HG03039 (cell line): ENCODE data around the gene NDUFA3.
"Not testable (repeated sequence)": the region's sequence is repeated elsewhere in the genome, so short reads cannot be mapped to it uniquely, and the experiment has no call there.

Source experiments
- ATAC-seq: cut with Tn5 transposase; IDR thresholded peaks from one replicate; pipeline ENCODE4 v1.9.1; 2021; ENCODE audit warnings: mild to moderate bottlenecking, moderate library complexity; ENCODE audit not compliant: unreplicated experiment

NDUFA3 gene

DNA sequence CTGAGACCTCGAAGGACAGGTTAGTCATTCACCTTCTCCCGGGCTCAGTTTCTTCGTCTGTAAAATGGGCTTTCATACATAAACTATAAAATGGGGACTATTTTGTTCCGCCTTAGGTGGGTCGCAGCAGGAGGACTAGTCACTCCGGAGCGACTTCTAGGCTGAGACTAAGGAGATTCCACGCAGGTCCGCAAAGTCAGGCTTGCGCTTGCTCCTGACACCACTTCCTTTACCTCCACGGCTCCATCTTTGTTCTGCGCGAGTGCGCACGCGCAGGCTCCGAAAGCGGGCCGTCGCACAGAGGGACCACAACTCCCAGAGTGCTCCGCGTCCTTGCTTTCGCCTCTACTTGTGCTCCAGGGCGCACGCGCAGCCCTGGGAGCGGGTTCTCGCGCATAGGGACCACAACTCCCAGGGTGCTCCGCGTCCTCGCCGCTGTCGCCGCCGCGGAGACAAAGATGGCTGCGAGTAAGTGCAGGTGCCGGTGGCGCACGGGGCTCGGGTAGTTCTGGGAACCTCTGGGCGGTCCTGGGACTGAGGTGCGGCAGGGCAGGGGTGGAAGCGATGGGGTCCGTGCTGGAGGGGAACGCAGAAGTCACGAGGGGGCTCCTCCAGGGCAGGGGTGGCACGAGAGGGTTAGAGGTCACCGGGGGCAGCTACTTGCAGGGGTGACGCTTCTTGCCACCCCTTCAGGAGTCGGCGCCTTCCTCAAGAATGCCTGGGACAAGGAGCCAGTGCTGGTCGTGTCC is at the start of gene NDUFA3:
TSS of gene NDUFA3 (plus strand) at position 435 of the 749 bp plus-strand sequence. CDS start at position 459, 24 bp downstream.
- ATAC-seq, result peak; percentile 91

DNA sequence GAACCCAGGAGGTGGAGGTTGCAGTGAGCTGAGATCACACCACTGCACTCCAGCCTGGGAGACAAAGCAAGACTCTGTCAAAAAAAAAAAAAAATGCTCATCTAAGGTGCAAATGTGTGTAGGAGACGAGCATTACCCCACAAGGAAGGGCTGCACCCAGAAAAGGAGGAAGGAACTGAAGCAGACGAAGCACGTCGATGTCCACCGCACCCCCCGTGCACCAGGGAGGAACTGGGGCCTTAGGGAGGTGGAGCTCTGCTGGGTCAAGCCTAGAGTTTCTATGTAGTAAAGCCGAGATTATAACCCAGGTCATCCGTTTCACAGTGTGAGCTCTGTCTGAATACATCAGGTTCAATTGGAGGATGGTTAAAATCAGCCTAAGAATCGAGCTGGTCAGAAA is 40.0 kb upstream of the NDUFA3 start:
- no peak for ATAC-seq

DNA sequence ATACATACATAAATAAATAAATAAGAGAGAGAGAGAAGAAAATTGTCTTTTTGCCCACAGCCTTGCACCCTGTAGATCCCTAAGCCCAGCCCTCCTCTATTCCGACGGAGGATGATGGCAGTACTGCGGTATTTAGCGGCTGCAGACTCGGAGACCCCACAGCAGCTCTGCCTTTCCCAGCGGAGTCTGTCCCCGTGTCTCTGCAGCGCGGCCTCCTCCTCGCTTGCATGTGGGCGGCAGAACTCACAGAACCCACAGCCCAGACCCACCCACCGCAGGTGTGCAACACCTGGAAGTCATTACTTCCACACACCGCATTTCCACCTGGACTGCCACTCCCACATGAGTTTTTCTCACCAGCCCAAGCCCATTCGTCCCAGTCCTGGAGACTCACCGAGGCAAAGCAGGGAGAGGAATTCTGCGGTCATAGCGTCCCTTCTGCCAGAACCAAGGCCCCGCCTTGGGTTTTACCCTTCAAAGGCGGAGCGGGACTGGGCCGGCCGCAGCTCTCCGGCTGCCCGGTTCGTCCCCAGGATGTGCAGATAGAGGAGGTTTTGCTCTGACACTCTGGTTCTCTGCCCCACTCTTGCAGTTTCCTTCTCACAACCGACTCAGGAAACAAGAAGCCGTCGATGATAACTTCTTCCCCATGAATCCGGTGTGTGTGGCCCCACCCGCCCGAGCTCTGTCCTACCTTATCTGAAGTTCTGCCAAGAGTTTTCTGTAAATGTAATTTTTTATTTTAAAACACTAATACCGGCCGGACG is 39.1 kb upstream of the NDUFA3 start, which contains the start of gene VSTM1:
TSS of gene VSTM1 (minus strand) at position 548 of the 767 bp plus-strand sequence. CDS start at position 428, 120 bp downstream.
- ATAC-seq, result no peak

DNA sequence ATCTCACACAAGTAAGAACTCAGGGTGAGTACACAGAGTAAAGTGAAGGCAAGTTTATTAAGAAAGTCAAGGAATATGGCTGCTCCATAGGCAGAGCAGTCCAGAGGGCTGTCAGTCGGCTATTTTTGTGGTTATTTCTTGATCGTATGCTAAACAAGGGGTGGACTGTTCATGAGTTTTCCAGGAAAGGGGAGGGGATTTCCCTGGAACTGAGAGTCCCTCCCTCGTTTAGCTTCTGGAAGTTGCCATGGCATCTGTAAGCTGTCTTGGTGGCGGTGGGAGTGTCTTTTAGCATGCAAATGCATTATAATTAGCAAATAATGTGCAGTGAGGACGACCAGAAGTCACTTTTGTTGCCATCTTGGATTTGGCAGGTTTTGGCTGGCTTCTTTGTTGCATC is 33.2 kb upstream of the NDUFA3 start:
- no peak for ATAC-seq

DNA sequence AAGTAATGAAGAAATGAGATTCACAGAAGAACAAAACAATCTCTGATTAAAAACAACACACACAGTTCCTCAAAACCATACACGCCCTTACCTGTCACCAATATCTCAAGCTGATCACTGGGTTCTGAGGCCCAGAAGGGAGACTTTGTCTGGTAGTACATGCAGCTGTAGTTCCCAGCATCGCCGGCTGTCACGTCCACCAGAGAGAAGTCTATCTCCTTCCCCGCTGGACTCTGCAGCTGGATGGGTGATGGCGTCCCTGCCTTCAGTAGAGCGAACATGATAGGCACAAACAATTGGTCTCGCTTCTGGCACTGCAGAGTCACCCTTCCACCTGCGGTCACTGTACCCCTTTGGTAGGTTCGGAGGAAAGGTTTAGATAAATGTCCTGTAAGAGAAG is 28.8 kb upstream of the NDUFA3 start:
- ATAC-seq, result no peak

DNA sequence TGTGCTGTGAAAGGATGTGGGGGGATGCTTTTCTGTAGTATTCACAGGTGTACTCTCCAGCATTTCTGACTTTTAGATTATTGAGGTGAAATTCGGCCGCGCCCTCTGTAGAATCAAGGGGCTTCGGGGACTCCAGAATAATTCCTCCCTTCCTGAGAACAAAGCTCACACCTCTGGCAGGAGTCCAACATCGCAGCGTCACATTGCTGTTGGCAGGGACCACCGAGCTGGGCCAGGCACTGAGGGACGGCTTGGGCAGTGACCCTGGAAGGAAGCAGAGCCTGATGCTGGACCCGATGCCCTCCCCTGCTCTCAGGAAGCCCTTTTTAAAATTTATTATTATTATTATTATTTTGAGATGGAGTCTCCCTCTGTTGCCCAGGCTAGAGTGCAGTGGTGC is 27.8 kb upstream of the NDUFA3 start:
- ATAC-seq, result no peak

DNA sequence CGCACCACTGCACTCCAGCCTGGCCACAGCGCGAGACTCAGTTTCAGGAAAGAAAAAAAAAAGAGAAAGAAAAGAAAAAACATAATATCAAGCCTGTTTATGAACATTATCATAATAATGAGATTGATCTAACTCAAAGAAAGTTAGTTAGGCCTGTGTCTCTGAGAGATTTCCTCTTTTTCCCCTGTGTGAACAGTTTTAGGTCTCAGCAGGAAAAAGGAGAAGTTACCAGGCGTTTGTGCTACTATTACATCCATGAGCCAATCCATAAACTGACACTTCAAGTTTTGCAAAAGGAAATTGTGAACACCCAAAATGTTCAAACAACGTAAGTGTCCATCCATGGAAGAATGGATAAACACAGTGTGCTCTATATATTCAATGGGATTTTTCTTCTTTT is 25.3 kb upstream of the NDUFA3 start:
- no peak for ATAC-seq

DNA sequence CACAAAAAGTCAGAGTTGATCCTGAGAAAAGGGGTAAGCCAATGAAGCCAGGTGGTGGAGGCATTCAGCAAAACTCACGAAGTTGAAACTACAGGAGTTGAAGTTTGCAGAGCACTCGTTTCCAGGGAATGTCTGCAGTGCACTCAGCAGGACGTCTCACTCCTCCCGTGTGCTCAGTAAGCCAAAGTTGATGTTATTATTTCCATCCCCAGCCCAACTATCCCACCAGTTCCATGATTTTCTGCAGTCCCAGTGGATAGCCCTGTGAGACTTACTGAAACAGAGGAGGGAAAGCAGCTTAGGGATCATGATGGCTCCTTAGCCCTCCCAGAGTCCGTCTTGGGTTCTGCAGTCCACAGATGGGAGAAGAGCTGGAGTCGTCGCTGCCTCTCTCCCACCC is 21.6 kb upstream of the NDUFA3 start, which contains the start of gene TARM1:
TSS of gene TARM1 (minus strand) at position 334 of the 400 bp plus-strand sequence. CDS start at position 309, 25 bp downstream.
- no peak for ATAC-seq

DNA sequence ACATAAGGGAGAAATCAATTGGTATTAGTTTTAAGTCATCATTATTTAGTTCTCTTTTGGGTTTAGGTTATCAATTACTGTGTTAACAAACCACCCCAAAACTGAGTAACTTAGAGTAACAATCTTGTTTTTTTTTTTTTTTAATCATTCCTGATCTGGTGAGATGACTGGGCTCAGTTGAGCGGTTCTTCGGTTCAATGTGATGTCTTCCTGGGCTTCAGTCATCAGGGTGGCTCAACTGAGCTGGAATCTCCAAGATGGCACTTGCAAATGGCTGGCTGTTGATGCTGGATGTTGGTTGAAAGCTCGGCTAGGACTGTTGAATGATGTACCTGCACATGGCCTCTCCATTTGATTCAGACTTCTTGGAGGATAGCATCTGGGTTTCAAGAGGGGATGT is 18.2 kb upstream of the NDUFA3 start:
- ATAC-seq, result no peak

DNA sequence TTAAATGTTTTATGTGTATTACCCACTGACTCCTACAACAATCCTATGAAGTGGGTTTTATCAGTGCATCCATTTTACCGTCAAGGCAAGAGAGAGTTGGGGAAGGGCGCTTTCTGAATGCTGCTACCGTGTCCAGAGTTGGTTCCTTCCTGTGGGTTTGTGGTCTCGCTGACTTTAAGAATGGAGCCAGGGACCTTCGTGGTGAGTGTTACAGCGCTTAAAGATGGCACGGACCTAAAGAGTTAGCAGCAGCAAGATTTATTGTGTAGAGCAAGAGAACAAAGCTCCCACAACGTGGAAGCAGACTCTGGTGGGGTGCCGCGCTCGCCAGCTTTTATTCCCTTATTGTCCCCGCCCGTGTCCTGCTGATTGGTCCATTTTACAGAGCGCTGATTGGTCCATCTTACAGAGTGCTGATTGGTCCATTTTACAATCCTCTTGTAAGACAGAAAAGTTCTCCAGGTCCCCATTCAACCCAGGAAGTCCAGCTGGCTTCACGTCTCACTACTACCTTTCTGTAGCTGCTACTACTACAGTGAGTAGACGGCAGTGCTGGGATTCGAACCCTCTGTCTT is 8.1 kb upstream of the NDUFA3 start:
- no peak for ATAC-seq

DNA sequence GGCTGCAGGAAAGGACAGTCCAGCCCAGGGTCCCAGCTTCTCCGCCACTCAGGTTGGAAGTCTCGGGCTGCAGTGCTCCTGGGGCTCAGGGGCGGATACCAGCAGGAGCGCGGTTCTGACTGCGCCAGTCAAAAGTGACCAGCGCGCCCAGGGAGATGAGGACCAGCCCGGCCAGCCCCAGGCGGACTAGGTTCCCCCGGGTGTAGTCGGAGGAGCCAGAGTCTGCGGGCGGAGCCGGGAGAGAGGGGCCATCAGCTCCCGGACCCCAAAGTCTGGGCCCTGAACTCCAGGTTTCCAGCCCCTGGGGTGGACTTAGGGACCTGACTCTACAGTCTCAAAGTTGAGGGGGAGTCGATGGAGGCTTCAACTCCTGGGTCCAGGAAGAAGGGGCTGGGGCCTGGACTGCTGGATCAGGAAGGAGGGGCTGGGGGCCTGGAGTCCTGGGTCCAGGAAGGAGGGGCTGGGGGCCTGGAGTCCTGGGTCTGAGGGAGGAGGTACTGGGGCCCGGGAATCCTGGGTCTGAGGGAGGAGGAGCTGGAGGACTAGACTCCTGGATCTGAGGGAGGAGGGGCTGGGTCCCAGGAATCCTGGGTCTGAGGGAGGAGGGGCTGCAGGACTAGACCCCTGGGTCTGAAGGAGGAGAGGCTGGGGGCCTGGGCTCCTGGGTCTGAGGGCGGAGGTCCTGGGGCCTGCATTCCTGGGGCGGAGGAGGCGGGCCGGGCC is 7.4 kb upstream of the NDUFA3 start:
- no peak for ATAC-seq

DNA sequence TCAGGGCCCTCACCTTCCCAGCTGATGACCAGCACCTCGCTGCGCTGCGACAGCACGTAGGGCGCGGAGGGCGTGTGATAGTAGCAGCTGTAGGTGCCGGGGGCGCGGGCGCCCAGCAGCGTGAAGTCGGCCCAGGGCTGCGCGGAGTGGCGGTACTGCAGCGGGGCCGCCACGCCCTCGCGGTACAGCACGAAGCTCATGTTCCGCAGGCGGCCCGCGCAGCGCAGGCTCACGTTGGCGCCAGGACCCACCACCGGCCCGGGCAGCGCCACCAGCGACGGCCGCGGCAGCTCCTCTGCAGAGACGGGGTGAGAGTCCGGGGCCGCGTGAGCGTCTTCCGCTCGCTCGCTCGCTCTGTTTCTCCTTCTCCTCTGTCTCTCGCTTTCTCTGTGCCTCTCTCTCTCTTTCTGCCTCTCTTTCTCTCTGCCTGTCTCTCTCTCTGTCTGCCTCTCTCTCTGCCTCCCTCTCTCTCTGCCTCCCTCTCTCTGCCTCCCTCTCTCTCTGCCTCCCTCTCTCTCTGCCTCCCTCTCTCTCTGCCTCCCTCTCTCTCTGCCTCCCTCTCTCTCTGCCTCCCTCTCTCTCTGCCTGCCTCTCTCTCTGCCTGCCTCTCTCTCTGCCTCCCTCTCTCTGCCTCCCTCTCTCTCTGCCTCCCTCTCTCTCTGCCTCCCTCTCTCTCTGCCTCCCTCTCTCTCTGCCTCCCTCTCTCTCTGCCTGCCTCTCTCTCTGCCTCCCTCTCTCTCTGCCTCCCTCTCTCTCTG is 6.6 kb upstream of the NDUFA3 start:
- ATAC-seq, result not testable (repeated sequence)

DNA sequence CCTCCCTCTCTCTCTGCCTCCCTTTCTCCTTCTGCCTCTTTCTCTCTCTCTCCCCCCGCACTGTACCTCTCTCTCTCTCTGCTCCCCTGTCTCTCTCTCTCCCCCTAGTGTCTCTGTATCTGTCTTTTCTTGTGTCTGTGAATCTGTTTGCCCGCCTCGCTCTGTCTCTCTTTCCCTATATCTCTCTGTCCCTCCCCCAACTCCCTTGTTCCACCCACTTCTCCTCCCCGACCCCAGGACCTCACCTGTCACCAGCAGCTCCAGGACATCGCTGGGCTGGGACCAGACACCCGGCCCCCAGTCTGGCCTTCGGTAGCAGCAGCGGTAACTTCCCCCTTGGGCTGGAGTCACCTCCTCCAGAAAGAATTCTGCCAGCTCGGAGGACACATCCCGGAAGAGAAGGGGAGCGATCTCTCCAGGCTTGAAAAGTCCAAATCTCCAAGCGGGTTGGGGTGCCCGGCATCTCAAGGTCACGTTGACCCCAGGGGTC is 6.0 kb upstream of the NDUFA3 start:
- ATAC-seq, result no peak

DNA sequence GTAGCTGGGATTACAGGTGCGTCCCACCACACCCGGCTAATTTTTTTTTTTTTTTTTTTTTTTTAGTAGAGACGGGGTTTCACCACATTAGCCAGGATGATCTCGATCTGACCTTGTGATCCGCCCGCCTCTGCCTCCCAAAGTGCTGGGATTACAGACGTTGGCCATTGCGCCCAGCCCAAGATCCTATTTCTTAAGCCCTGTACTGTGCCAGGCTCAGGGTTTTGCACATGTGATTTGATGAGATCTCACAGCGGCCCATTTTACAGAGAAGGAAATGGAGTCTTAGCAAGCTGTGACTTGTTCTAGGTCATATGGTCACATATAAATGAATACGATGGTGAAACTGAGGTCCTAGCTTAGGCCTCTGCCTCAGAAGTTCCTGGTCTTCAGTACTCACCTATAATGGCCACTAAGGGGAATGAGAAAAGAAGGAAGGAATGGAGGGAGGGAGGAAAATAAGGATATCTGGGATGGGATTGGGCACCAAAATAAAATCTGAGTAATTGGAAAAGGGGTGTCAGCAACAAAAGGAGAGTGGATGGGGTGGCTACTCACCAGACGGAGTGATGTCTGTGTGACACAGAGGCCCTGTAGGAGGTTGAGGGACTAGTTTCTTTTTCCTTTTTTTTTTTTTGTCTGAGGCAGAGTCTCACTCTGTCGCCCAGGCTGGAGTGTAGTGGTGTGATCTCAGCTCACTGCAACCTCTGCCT is 3.3 kb upstream of the NDUFA3 start:
- ATAC-seq, result no peak

DNA sequence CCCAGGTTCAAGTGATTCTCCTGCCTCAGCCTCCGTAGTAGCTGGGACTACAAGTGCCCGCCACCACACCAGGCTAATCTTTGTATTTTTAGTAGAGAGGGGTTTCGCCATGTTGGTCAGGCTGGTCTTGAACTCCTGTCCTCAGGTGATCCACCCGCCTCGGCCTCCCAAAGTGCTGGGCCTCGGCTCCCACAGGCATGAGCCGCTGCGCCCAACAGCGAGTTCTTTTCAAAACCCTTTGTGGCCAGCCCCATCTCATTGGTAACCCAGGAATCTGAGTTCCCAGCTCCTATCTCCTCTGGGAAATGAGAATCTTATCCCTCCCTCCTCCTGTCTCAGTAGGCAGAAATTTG is 2.8 kb upstream of the NDUFA3 start:
- ATAC-seq, result not testable (repeated sequence)

DNA sequence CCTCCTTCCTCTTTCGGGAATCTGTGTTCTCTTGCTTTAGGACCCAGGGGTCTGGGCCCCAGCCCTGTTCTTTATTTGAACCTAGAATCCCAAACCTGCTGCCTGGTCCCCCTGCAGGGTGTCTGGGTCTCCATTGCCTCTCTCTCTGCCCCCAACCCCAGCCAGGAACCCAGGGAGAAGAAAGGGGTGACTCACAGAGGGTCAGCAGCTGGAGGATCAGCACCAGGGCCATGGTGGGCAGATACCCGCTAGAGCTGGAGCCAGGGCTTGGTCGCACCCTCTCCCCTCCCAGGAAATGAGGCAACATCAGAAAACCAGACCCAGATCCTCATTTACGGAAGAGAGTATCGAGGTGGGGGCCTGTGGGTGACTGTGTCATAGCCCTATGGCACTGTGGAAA is 2.1 kb upstream of the NDUFA3 start, which contains the start of gene OSCAR:
TSS of gene OSCAR (minus strand) at position 243 of the 400 bp plus-strand sequence. CDS start at position 232, 11 bp downstream.
- no peak for ATAC-seq

DNA sequence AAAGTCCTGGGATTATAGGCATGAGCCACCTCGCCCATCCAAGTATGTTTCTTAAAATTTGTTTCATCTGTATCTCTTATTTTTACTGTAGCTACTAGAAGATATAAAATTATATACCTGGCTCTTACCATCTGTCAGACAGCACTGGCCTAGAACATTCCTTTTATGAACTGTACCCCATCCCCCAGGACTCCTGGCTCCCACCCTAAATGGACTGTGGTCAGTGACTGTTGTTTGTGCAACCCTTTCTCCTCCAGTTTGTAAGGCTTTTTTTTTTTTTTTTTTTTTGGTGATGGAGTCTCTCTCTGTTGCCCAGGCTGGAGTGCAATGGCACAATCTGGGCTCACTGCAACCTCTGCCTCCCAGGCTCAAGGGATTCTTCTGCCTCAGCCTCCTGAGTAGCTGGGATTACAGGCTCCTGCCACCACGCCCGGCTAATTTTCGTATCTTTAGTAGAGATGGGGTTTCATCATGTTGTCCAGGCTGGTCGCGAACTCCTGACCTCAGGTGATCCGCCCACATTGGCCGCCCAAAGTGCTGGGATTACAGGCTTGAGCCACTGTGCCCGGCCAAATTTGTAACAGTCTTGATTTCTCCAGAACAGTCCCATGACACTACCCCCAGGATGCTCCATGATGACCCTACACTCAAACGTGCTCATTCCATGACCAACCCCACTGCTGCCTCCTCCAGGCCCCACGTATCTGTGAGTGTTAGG is 2.5 kb downstream of the NDUFA3 start:
- no peak for ATAC-seq

DNA sequence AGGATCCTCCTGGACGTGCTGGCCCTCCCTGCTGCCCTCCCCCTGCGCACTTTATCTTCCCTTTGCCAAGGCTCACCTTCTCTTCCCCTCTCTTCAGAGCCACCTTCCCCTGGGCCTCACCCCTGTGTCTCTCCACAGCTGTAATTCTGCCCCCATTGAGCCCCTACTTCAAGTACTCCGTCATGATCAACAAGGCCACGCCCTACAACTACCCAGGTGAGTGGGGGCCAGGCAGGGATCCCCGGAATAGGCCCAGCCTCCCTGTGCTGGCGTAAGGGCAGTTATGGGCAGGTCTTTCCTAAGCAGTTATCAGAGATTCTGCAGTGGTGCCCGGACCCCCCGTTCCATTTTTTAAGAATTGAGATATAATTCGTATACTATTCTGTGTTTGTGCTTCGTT is 3.1 kb downstream of the NDUFA3 start:
- no peak for ATAC-seq

DNA sequence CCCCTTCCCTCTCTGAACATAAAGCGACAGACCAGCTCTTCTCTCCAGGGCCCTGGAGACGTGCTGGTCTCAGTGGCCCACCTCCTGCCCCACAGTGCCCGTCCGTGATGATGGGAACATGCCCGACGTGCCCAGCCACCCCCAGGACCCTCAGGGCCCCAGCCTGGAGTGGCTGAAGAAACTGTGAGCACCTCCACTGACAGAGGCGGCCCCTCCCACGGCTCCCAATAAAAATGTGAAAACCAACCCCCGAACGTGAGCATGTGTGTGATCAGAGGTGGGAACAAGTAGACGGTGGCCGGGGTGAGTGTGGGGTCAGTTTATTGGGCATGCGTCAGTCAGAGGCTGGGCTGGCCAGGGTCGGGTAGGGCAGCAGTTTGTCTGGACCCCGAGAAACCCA is 4.1 kb downstream of the NDUFA3 start:
- ATAC-seq, result no peak
